HCEC 1CT (cell line): Measurements from ENCODE around the gene CDC42SE2.
"Not testable (repeated sequence)": the region's sequence is repeated elsewhere in the genome, so short reads cannot be mapped to it uniquely, and the experiment has no call there.

ENCODE experiments used
- DNase-seq: peaks from one replicate; pipeline ENCODE4 v3.0.0-alpha.2; 2017

CDC42SE2 gene

DNA sequence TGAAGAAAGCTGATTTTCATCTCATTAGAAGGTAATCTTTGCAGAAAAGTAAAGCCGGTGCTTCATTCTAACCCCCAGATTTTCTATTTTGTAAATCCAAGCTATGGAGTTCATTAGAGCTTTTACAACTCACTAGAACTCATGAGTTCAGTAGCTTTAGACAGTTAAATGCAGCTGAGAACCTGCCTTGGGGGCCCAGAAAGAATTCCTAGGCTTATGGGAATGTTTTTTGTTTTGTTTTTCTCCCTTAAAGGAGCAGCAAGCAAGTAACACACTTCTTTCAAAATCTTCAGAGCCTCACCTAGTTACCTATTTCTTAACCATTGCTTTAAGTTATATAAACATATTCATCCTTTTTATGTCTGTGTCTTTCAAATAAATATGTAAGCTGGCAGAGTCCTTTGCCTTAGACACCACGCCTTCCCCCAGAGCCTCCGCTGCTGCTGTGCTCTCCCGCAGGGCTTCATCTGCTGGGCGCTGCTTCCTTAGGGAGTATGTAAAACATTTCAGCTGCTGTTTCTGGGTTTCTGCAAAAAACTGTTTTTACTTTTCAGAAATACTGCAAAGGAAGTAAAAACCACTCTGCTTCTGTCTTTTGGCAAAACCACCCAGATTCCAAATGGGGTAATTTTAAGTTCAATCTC lies 132.9 kb downstream of the CDC42SE2 start:
- DNase-seq, result no peak

DNA sequence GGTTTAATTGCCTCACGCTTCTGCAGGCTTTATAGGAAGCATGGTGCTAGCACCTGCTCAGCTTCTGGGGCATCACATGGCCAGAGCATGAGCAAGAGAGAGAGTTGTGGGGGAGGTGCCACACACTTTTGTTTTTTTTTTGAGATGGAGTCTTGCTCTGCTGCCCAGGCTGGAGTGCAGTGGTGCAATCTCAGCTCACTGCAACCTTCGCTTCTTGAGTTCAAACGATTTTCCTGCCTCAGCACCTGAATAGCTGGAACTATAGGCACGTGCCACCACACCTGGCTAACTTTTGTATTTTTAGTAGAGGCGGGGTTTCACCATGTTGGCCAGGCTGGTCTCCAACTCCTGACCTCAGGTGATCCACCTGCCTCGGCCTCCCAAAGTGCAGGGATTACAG lies 135.2 kb downstream of the CDC42SE2 start:
- not testable (repeated sequence) for DNase-seq

DNA sequence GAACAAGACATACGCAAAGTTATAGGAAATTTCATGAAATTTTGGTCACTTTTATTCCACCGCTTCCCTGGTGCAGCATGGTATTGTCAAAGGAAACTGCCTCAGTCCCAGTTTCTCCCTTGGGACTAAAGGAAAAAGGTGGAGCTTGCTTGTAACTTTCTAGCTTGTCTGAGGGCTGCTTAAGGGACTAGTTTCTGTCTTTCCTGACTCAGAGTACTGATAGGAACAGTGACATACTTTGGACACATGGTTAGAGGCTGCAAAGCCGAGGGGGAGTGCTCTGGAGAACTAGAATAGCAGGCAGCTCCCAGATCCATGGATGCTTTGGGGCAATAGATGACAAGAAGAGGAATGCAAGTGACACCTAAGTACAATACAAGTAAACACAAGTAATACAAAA lies 136.7 kb downstream of the CDC42SE2 start:
- no peak for DNase-seq

DNA sequence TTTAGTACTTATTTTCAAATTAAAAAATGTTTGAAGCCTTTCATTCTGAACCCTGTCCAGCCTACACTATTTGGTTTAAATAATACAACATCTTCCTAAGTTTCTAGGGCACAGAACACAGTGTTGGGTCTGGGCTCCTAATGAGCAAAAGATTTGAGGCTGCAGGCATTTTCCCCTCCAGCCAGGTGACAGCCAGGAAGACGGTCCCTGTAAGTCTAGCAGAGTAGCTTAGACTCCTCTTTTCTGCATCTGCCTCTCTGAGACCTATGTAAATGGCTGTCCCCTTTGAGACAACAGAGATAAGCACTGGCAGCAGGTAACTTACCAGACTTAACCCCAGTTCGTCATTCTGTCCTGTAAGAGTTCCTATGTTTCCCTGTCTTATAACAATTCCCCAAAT lies 141.8 kb downstream of the CDC42SE2 start:
- no peak for DNase-seq

DNA sequence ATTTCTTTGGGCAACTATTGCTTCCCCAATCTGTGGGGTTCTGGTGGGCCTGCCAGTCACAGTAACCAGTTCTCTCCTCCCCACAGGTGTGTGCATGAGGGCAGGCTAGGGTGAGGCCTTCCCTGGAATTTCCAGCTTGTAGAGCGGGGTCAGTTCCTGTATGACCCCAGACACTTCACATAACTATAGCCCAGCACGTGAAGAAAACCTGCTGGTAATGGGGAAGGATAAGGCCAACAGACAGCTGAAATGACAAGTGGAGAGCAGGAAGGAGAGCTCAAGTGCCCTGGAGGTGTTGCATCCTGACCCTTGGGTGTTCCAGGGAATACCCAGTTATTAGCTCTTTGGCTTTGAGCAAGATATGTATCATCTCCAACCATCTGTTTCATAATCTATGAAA lies 142.2 kb downstream of the CDC42SE2 start:
- DNase-seq, result no peak

DNA sequence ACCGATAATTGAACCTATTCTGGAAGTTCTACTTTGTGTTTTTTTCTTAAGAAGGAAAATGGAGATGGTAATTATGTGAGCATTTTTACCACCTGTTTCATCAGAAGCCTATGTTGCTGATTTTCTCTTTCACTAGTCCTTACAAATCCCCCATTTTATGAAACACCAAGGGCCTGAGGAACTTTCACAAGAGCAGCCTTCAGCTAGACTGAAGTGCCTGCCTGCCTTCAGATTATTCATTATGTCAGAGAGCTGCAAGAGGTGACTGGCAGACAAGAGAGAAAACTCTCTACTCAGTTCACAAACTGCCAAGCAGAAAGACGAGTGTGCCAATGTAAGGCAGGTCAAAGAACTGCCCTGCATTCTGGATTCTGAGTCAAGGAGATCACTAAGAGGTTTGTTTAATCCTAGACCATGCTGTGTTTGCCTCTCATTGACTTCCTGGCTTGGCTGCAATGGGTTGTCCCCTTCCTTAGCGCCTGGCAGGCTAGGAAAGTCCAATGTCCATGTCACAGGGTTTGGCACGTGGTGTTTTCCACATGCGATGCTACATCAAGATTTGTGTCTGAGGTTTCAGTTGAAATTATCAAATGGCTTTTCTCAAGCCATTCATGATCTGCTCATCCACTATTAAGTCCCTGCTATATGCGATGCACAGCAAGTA lies 143.3 kb downstream of the CDC42SE2 start:
- DNase-seq, result no peak

DNA sequence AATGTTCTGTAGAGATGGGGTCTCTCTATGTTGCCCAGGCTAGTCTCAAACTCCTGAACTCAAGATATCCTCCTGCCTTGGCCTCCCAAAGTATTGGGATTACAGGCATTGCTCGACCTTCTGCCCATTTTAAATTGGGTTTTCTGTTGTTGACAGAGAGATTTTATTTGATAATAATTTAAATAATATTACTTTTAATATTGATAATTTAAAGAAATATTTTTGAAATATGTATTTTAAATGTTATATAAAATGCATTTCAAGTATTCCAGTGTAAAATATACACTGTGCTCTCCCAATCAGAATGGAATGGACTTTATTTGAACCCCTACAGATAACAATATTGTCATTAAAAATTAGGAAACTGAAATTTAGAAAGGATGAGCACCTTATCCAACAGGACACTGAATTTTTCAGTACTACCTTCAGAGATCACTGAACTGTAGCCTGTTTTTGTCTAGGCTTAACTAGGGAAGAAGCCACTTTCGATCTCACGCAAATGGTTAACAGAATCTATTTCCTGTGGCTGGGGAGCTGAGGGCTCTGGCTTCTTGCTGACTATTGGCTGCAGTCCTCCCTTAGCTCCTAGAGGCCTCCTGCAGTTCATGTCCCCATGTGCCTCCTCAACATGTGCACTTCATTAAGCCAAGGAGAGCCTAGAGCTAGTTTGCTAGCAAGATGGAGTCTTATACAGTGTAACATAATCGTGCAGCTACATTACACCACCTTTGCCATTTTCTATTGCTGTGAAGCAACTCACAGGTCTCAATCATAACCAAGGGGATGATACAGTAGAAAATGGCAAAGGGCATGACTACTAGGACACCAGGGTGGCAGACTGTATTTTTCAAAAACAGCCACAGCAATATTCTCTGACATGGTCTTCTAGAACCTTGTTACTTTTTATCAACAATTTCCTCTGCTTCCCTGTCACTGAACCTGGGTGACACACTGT lies 150.0 kb downstream of the CDC42SE2 start:
- no peak for DNase-seq

DNA sequence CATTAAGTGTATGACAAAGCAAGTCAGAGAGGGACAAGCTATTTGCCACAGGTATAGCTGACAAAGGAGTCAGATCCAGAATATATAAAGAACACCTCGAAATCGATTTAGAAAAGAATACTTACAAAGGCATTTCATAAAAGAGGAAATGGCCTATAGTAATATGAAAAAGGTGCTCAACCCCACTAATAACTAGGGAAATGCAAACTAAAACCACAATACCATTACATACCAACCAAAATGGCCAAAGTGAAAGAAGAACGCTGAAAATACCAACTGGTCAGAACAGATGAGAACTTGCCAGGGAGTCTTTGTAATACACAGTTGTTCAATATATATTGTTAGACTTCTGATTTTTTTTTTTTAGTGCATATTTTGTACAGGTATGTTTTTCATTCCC lies 152.9 kb downstream of the CDC42SE2 start:
- DNase-seq, result no peak

DNA sequence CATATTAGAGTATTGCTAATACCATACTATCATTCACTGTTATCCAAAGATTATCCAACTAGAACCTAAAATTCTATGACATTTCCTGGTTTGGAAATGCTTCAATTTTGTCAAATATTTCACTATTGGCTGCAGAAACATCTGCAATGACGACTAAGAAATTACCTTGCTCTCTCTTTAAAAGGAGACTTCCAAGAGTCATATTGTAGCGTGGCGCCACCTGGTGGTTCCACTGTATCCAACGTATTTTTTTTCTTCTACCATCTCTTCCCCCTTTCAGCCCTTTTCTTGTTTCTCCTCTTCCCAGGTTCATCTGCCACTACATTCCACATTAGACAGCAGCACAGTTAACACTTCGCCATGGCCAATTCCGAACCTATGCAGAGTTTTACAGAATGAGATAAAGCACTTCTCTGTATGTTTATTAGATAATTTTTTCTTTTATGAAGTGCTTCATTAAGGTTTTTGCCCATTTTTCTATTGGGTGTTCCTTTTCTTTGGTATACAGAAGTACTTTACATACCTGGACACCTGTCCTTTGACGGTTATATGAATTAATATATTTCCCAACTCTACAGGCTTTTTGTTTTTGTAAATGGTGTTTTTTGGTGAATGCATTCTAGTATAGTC lies 153.5 kb downstream of the CDC42SE2 start:
- DNase-seq, result peak; percentile 59

DNA sequence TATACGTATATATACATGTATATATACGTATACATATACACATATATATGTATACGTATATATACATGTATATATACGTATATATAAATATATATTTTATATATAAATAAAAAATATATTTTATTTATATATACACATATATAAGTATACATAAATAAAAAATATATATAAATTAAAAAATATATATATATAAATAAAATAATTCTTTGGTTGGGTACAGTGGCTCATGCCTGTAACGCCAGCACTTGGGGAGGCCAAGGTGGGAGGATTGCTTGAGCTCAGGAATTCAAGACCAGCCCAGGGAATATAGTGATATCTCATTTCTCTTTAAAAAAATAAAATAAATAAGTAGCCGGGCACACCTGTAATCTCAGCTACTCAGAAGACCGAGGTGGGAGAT lies 155.0 kb downstream of the CDC42SE2 start:
- no peak for DNase-seq

DNA sequence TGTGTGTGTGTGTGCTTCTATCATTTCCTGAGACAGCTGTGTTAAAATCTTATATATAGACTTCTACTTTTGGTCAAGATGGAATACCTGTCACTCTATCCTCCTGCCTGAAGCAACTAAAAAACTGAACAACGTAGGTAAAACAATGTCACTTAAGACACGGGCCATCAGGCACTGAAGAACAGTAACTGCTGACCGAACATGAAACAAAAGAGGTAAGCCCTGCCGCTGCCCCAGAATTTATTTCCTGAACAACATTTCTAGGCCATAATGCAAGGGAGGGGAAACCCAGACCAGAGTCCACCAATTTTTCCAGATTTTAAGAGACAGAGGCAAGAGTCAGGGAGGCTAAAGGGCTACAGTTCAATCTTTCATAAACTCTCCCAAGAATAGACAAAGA lies 156.0 kb downstream of the CDC42SE2 start:
- DNase-seq, result no peak

DNA sequence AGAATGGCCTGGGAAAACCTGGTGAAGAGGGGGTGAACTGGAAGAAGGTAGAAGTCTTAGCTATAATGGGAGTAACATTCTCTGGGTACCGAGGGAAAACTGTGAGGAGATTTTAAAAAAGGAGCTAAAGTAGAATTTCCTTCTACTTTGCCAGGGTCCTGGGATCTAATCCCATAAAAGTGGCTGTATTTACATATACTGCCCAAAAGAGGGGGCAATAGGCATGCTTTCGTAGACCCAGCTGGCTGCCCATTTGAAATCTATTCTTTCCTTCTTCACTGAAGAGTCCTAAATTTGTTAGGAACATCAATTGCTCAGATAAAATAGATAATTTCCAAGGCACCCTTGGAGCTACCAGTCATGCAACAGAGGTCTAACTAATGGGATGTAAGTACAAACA lies 159.2 kb downstream of the CDC42SE2 start:
- DNase-seq, result peak; percentile 11

DNA sequence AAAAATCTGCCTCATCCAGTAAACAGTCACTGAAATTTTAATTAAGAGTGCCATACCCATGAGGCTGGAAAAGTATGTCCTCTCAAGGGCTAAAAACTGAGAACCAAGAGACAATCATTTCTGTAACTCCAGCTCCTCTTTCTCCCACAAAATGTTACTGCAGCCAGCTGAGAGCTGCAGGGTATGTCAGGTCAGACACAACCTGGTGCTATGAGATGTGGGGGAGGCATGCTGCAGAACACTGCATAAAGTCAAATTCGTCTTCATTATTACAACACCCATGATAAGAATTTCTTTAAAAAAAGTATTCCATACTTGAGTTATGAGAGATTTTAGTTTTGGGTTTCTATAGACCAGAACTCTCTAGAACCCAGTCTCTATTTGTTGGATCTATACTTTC lies 162.2 kb downstream of the CDC42SE2 start:
- DNase-seq, result no peak

DNA sequence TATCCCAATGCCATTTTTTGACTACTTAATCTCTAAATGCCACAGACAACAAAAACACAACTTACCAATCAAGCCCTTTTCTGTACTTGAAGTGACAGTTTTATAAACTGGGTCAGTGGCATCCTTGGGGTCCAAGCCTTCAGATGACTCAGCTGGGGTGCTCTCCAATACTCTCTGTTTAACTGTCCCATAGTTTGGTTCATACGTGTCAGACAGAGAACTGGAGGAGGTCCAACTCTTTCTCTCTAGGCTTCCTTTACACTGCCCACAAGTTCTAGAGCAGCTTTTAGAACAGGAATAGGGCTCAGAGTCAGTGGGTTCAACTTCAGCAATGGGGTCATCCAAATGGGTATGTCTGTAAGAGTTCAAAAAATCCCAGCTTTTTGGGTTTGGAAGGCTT lies 166.9 kb downstream of the CDC42SE2 start:
- peak; percentile 76 for DNase-seq

DNA sequence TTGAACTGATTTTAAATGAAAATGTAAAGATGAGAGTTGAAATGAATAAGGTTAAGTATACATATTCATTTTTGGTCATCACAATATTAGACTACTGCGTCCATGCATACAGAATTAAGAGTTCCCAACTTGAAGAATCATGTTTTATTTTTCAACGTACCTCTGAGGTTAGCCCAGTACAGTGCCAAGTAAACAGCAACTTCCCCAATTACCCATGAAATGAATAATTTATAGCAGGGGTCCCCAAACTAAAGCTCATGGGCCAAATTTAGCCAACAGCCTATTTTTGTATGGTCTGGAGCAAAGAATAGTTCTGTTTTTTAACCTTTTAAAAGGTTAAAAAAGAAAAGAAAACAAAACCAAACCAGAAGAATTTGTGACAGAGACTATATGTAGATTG lies 167.9 kb downstream of the CDC42SE2 start:
- no peak for DNase-seq

DNA sequence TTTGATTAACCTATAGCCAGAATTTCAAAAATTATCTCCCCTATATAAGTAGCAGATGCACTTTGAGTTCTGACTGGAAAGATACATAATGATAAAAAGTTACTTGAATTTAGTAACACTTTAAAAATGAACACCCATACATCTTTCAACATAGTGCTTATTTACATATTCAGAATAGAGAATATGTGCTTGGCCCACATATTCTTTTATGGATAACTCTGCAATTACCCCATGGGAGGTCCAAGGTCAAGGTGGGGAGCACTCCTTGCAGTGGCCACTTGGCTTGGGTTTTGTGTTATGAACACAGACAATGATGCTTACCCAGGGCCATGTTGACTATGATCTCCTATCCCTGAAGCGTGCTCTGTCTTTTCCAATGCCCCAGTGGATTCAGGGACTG lies 169.3 kb downstream of the CDC42SE2 start:
- no peak for DNase-seq

DNA sequence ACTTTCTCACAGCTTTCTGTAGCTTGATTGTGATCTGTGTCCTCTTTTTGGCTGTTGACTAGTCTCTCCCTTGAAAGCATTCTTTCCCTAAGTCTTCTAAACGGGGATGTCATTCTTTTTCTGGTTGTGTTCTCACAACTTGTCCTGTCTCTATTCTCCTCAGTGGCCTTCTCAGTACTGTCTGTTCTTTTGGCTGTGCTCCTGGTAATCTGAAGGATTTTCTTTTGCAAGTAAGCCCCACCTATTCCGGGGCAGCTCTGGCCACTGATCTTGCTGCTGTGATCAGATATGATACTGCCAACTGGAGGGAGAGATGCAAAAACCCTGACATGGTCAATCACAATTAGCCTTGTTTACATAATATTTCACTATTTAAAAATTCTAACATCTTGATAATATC lies 172.2 kb downstream of the CDC42SE2 start:
- no peak for DNase-seq

DNA sequence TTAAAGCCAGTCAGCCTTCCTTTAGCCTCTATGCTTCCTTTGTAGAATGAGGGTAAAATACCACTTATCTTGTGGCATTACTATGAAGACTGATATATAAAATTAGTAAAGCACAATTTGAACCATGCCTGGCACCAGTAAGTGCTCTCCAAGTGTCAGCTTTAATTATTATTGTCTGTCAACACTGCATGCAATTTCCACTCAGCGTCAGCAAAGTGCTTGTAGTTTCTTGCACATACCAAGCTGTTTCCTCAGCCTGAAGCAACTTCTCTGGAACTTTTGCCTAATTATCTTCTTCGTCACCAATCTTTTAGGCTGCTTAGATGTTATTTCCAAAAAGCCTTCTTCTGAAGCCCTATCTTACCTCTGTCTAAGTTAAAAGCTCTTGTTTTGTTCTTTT lies 177.3 kb downstream of the CDC42SE2 start:
- no peak for DNase-seq
